HepG2 (cell line): Measurements from ENCODE around the gene CCDC88B. TPM values are rescaled to one million over a fixed set of nuclear protein-coding genes. Genes with fewer than 3 reads are reported as not detected.

Experiments used
- ATAC-seq: fragments of 200-7000 bp; cut with Tn5 transposase; 3 replicates; pipeline ENCODE4 v1.9.1; 2020; ENCODE audit warnings: mild to moderate bottlenecking, moderate library complexity
- BruUV-seq: library from RNA; stranded (reverse); fragments of 400-500 nt; replicated peaks from 2 replicates; lab custom pipeline; 2021; lab: Mats Ljungman, UMichigan
- CTCF ChIA-PET: fragments of 300-600 bp; formaldehyde crosslinking; extraction: SDS; loops from one replicate; lab custom pipeline; 2021; ENCODE audit warnings: low total read pairs, inconsistent platforms, low intra/inter-chr PET ratio; lab: Yijun Ruan, JAX
- POLR2A ChIA-PET: fragments of 350-600 bp; sonication (Branson Sonifier 250); formaldehyde crosslinking; loops from one replicate; lab custom pipeline; 2020; ENCODE audit warnings: antibody characterized with exemption, inconsistent platforms; lab: Yijun Ruan, JAX
- DNase-seq: peaks from one replicate; pipeline ENCODE4 v3.0.0-alpha.2; 2015; ENCODE audit warnings: low spot score
- FAIRE-seq: peaks from 3 replicates; lab custom pipeline; 2011; peaks lifted over from hg19 to GRCh38; lab: Jason Lieb, UNC
- H2AFZ ChIP-seq: one replicate; pipeline ENCODE4 v1.6.1; 2011; ENCODE audit warnings: low read length, inconsistent platforms
- H3K27ac ChIP-seq: fragments of 300-600 bp; 3 replicates; pipeline ENCODE4 v1.8.0; 2011; ENCODE audit warnings: mixed run types, mild to moderate bottlenecking, mixed read lengths, low read length, inconsistent platforms; ENCODE audit not compliant: insufficient read depth; ENCODE audit errors: extremely low read length
- H3K27me3 ChIP-seq, 2 experiments: fragments of 200-600 bp in 1 of 2; 2 replicates in 1 of 2; 3 replicates in 1 of 2; pipeline versions ENCODE4 v1.6.0 to v1.8.0; 2011; ENCODE audit warnings: low read length in 2 of 2, mild to moderate bottlenecking in 2 of 2, moderate library complexity in 2 of 2, inconsistent platforms in 1 of 2; ENCODE audit not compliant: insufficient read depth in 2 of 2, control insufficient read depth in 1 of 2
- H3K36me3 ChIP-seq, 2 experiments: fragments of 200-600 bp in 1 of 2; replicated peaks in 1 of 2; 2 replicates in 1 of 2; 3 replicates in 1 of 2; pipeline versions ENCODE4 v1.5.1 to v1.8.0; 2011; ENCODE audit warnings: low read length in 2 of 2, inconsistent platforms in 1 of 2; ENCODE audit not compliant: insufficient read depth in 2 of 2, control insufficient read depth in 1 of 2
- H3K4me1 ChIP-seq: 2 replicates; pipeline ENCODE4 v1.5.1; 2012; ENCODE audit warnings: low read length, inconsistent platforms; ENCODE audit not compliant: insufficient read depth
- H3K4me2 ChIP-seq: 2 replicates; pipeline ENCODE4 v1.6.0; 2011; ENCODE audit warnings: low read depth, low read length, inconsistent platforms
- H3K4me3 ChIP-seq, 3 experiments: fragments of 200-600 bp in 1 of 3; sonication (generic), shearing (Covaris generic) in 1 of 3; replicated peaks in 1 of 3; 2 replicates each; pipeline ENCODE4 v1.5.1; 2011 to 2016; ENCODE audit warnings: low read length in 3 of 3, inconsistent platforms in 2 of 3, low read depth in 2 of 3, mild to moderate bottlenecking in 2 of 3, control low read depth in 1 of 3, mixed read lengths in 1 of 3; ENCODE audit not compliant: insufficient read depth in 1 of 3
- H3K79me2 ChIP-seq: one replicate; pipeline ENCODE4 v1.6.1; 2011; ENCODE audit warnings: low read length, inconsistent platforms; ENCODE audit not compliant: insufficient read depth
- H3K9ac ChIP-seq: 2 replicates; pipeline ENCODE4 v1.6.0; 2011; ENCODE audit warnings: mild to moderate bottlenecking, low read depth, low read length, inconsistent platforms; ENCODE audit not compliant: insufficient read depth
- H3K9me3 ChIP-seq: 2 replicates; pipeline ENCODE4 v1.5.1; 2012; ENCODE audit warnings: mild to moderate bottlenecking, low read length
- H4K20me1 ChIP-seq: 2 replicates; pipeline ENCODE4 v1.6.0; 2011; ENCODE audit warnings: inconsistent platforms, mild to moderate bottlenecking, low read length, moderate library complexity; ENCODE audit not compliant: insufficient read depth
- BCLAF1 ChIP-seq: fragments of 450-650 bp; IDR thresholded peaks from 2 replicates; pipeline ENCODE4 v1.6.1; 2017; ENCODE audit warnings: mild to moderate bottlenecking
- CEBPB ChIP-seq: IDR thresholded peaks from 2 replicates; pipeline ENCODE4 v1.6.1; 2011; ENCODE audit warnings: low read depth, low read length, improper control_type of control experiment, borderline replicate concordance
- CEBPG ChIP-seq: IDR thresholded peaks from 2 replicates; pipeline ENCODE4 v1.6.1; 2016
- EZH2 ChIP-seq: conservative IDR thresholded peaks from 2 replicates; pipeline ENCODE4 v1.6.1; 2012; ENCODE audit warnings: mild to moderate bottlenecking, low read depth, low read length, moderate library complexity
- JUNB ChIP-seq: sonication (generic); formaldehyde crosslinking; IDR thresholded peaks from 2 replicates; pipeline ENCODE4 v1.8.0; 2022; ENCODE audit warnings: missing genetic modification reagents, mild to moderate bottlenecking, borderline replicate concordance
- MEF2D ChIP-seq: sonication (generic); formaldehyde crosslinking; IDR thresholded peaks from 2 replicates; pipeline ENCODE4 v1.5.1; 2020; ENCODE audit warnings: mild to moderate bottlenecking, missing genetic modification reagents
- PATZ1 ChIP-seq: sonication (generic); formaldehyde crosslinking; IDR thresholded peaks from 2 replicates; pipeline ENCODE4 v1.4.0; 2020; ENCODE audit warnings: missing genetic modification reagents
- PAXIP1 ChIP-seq: sonication (generic); formaldehyde crosslinking; conservative IDR thresholded peaks from 2 replicates; pipeline ENCODE4 v1.4.0; 2020; ENCODE audit warnings: mild to moderate bottlenecking, missing genetic modification reagents, moderate library complexity
- SRY ChIP-seq: sonication (generic); formaldehyde crosslinking; IDR thresholded peaks from 2 replicates; pipeline ENCODE4 v1.8.0; 2022; ENCODE audit warnings: mild to moderate bottlenecking, missing genetic modification reagents
- ZC3H4 ChIP-seq: sonication (generic); formaldehyde crosslinking; IDR thresholded peaks from 2 replicates; pipeline ENCODE4 v1.4.0; 2020; ENCODE audit warnings: missing genetic modification reagents, borderline replicate concordance
- ZFX ChIP-seq: sonication (generic); formaldehyde crosslinking; IDR thresholded peaks from 2 replicates; pipeline ENCODE4 v1.4.0; 2020; ENCODE audit warnings: mild to moderate bottlenecking, low read depth, missing genetic modification reagents, moderate library complexity
- ZNF10 ChIP-seq: sonication (generic); formaldehyde crosslinking; IDR thresholded peaks from 2 replicates; pipeline ENCODE4 v1.4.0; 2020; ENCODE audit warnings: mild to moderate bottlenecking, low read depth, missing genetic modification reagents, borderline replicate concordance
- ZNF501 ChIP-seq: sonication (generic); formaldehyde crosslinking; IDR thresholded peaks from 2 replicates; pipeline ENCODE4 v1.5.1; 2020; ENCODE audit warnings: mild to moderate bottlenecking, moderate library complexity, missing genetic modification reagents
- ZNF891 ChIP-seq: sonication (generic); formaldehyde crosslinking; IDR thresholded peaks from 2 replicates; pipeline ENCODE4 v1.5.0; 2020; ENCODE audit warnings: mild to moderate bottlenecking, missing genetic modification reagents
- WGBS: methylation state at CpG from one replicate; pipeline ENCODE4 v1.1.6; 2017; ENCODE audit warnings: low lambda C conversion rate; 5-methylcytosine and 5-hydroxymethylcytosine counted together
- in situ Hi-C: cut with HindIII; loops from 2 replicates; pipeline ENCODE4 v1.10.0; 2017; ENCODE audit warnings: low pct_unique_long_range_greater_than_20kb; ENCODE audit not compliant: extremely low pct_ligation_motif_present
- intact Hi-C: fragments of 100-400 bp; cut with micrococcal nuclease; formaldehyde crosslinking; loops from one replicate; pipeline ENCODE4 v1.10.0; 2022; ENCODE audit not compliant: unreplicated experiment
- polyA plus RNA-seq, 8 experiments: library from polyadenylated mRNA; depleted of rRNA in 3 of 8; stranded (reverse) in 7 of 8; unstranded in 1 of 8; fragments of >200 nt; fragmentation: Illumina TruSeq in 4 of 8; extraction: Trizol in 4 of 8; gene quantifications; 2 replicates each; pipeline versions ENCODE4 v1.2.1 to v1.2.3, GENCODE V29; 2011 to 2016; ENCODE audit warnings: low read depth in 4 of 8, missing spikeins in 1 of 8, mixed read lengths in 1 of 8; ENCODE audit not compliant: insufficient read depth in 1 of 8
- total RNA-seq, 5 experiments: library from RNA; depleted of rRNA; stranded (reverse); fragments of >200 nt; fragmentation: Illumina TruSeq; extraction: Trizol; gene quantifications; 2 replicates each; pipeline ENCODE4 v1.2.3, GENCODE V29; 2016; ENCODE audit warnings: low read depth in 1 of 5

The CCDC88B gene
- total and polyA plus RNA-seq, 2 of the 13 experiments (the other 11 are each of a cell fraction or from before 2014, with no cell fraction given): 3.6 to 4.8 TPM

GRCh38 chr11:64318766-64319761 lies 20.9 kb upstream of the CCDC88B start (continued):
- TF ChIP-seq PATZ1 (CRISPR knock-in tag) (peak; percentile 55), ZFX (peak; percentile 27; the same call in 1 of the 2 replicates), ZNF891 (CRISPR knock-in tag) (no peak), CEBPB (peak; percentile 83), BCLAF1 (no peak), CEBPG (CRISPR knock-in tag) (peak; percentile 69)

- ATAC-seq: no peak
- H2AFZ ChIP-seq: no peak overlapping the region
- DNase-seq: no peak
- no peaks in the 10 kb centered on the region for H3K9me3 ChIP-seq
- H3K4me3 ChIP-seq: no peak overlapping the region
- in situ Hi-C loops (no loop called here), intact Hi-C loops (no loop called here)
- ChIA-PET POLR2A (interaction anchor here (0.9 kb wide), 1 partner anchor 11 kb away, joined by 5 read pairs; no protein-coding TSS in a partner anchor), CTCF (no interaction called here)
- H3K36me3 ChIP-seq: peaks cover 1 to 20% of the 10 kb centered on the region in 2 experiments; a peak in 2 of 5 replicates
- H3K4me1 ChIP-seq: peaks cover 22% of the 10 kb centered on the region
- H3K27ac ChIP-seq: no peak overlapping the region
- H3K79me2 ChIP-seq: peaks cover 15% of the 10 kb centered on the region
- no peak overlapping the region for H3K4me2 ChIP-seq
- no peak for FAIRE-seq
- no TSS peak for BruUV-seq
- no peaks in the 10 kb centered on the region; a peak in 1 of 5 replicates for H3K27me3 ChIP-seq
- no peaks in the 10 kb centered on the region for H4K20me1 ChIP-seq
- no peak overlapping the region for H3K9ac ChIP-seq
- 100% methylated on average over 6 of the region's 7 CpGs for WGBS
- TF ChIP-seq MEF2D (CRISPR knock-in tag) (no peak), ZNF10 (CRISPR knock-in tag) (no peak), EZH2 (no peak), PAXIP1 (no peak), ZC3H4 (CRISPR knock-in tag) (no peak), JUNB (CRISPR knock-in tag) (no peak), ZNF501 (CRISPR knock-in tag) (no peak), SRY (CRISPR knock-in tag) (no peak)
Measured at GRCh38 chr11:64320556-64320955, 19.4 kb upstream of the CCDC88B start.
